Naive thymus-derived CD8-positive, alpha-beta T cell (primary cell): ENCODE data around the gene ZC3H13. TPM values are rescaled to one million over a fixed set of nuclear protein-coding genes. Genes with fewer than 3 reads are reported as not detected.
A peak's percentile ranks its signal among the peaks of the same experiment; 100 is the strongest.
"Not testable (repeated sequence)": the region's sequence is repeated elsewhere in the genome, so short reads cannot be mapped to it uniquely, and the experiment has no call there.

ENCODE experiments used
- ATAC-seq, 2 donors: fragments of 150-1000 bp; cut with Tn5 transposase in 1 of 2; sonication (Bioruptor Pico), chemical (Tn5 transposase) in 1 of 2; 1 replicate in 1 of 2; 2 replicates in 1 of 2; pipeline ENCODE4 v1.10.0; 2021; ENCODE audit warnings: mild to moderate bottlenecking in 2 of 2, moderate library complexity in 2 of 2
- POLR2A ChIA-PET: fragments of 350-600 bp; sonication (Branson Sonifier 250); formaldehyde crosslinking; loops from one replicate; lab custom pipeline; 2021; ENCODE audit warnings: antibody characterized with exemption; lab: Charles Lee
- DNase-seq, 10 donors: peaks; one replicate each; pipeline versions ENCODE4 v3.0.0 to v3.0.0-alpha.2; 2020 to 2022
- H3K27ac Mint-ChIP-seq, 10 donors: one replicate each; pipeline ENCODE4 v1.8.0; 2020 to 2022; ENCODE audit warnings: mild to moderate bottlenecking in 10 of 10, mixed read lengths in 10 of 10, moderate library complexity in 4 of 10, inconsistent platforms in 1 of 10
- H3K27me3 Mint-ChIP-seq, 5 donors: one replicate each; pipeline ENCODE4 v1.8.0; 2021 to 2022; ENCODE audit warnings: mixed read lengths in 5 of 5
- H3K36me3 Mint-ChIP-seq, 3 donors: one replicate each; pipeline ENCODE4 v1.8.0; 2020 to 2022; ENCODE audit warnings: mixed read lengths in 3 of 3, mild to moderate bottlenecking in 2 of 3, inconsistent platforms in 1 of 3
- H3K4me1 Mint-ChIP-seq, 4 donors: one replicate each; pipeline ENCODE4 v1.8.0; 2021 to 2022; ENCODE audit warnings: mixed read lengths in 4 of 4
- H3K4me3 Mint-ChIP-seq, 10 donors: one replicate each; pipeline ENCODE4 v1.8.0; 2020 to 2022; ENCODE audit warnings: mild to moderate bottlenecking in 10 of 10, mixed read lengths in 10 of 10, moderate library complexity in 6 of 10, inconsistent platforms in 1 of 10
- H3K9me3 Mint-ChIP-seq, 9 donors: one replicate each; pipeline ENCODE4 v1.8.0; 2020 to 2022; ENCODE audit warnings: mixed read lengths in 9 of 9, mild to moderate bottlenecking in 3 of 9, inconsistent platforms in 1 of 9, moderate library complexity in 1 of 9
- polyA plus RNA-seq, 3 donors: library from polyadenylated mRNA; unstranded; fragments of 300-500 nt; fragmentation: Illumina TruSeq; gene quantifications; one replicate each; pipeline ENCODE4 v1.2.3, GENCODE V29; 2021
- total RNA-seq, 8 experiments: library from RNA in 2 of 8; stranded (reverse) in 2 of 8; gene quantifications; one replicate each; pipeline ENCODE4 v1.2.3 and lab custom pipeline; 2021 to 2026

ZC3H13 gene
- total and polyA plus RNA-seq, 5 experiments from 2014 or later = 21.2 to 70.8 (median 48.4) TPM

DNA sequence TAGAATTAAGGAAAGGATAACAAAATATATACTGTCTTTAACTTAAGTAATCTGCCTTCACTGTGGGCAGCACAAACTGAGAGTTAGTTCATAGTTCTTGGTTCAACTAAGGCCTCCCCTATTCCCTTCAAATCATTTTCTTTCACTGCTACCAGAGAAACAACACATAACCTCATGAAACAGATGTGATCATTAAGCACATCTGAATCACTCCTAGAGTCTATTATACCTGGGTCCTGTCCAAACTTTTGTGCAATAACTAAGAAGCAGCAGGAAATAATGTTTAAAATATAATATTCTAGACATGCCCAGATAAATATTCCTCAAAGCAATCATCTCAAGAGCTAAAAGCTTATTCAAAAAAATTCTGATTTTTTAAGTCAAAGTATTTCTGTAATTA is 62.9 kb downstream of the ZC3H13 start:
- ATAC-seq (no peak), DNase-seq (no peak)
- no peaks in the 10 kb centered on the region for H3K27me3 Mint-ChIP-seq
- H3K27ac Mint-ChIP-seq = peak overlapping the region in 3 of 10 donors; percentile 6 to 48 (median 16)
- H3K9me3 Mint-ChIP-seq = no peaks in the 10 kb centered on the region
- POLR2A ChIA-PET = no interaction called here
- H3K36me3 Mint-ChIP-seq = peaks cover 29 to 69% (median 43%) of the 10 kb centered on the region in 3 donors
- H3K4me1 Mint-ChIP-seq = peaks cover 0 to 16% (median 12%) of the 10 kb centered on the region in 4 donors
- H3K4me3 Mint-ChIP-seq = no peak overlapping the region

DNA sequence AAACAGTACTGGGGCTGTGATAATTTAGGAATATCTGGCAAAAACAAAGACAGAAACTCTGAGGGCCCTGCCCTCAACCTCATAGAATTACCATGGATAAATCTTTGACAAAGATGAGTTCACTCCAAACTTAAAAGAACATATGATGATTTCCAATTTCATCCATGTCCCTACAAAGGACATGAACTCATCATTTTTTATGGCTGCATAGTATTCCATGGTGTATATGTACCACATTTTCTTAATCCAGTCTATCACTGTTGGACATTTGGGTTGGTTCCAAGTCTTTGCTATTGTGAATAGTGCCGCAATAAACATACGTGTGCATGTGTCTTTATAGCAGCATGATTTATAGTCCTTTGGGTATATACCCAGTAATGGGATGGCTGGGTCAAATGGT is 71.4 kb downstream of the ZC3H13 start:
- H3K27me3 Mint-ChIP-seq, ATAC-seq, DNase-seq, H3K9me3 Mint-ChIP-seq, H3K27ac Mint-ChIP-seq, H3K4me3 Mint-ChIP-seq, POLR2A ChIA-PET: not testable (repeated sequence)
- peaks cover 24 to 80% (median 62%) of the 10 kb centered on the region in 3 donors for H3K36me3 Mint-ChIP-seq
- peaks cover 0 to 21% (median 10%) of the 10 kb centered on the region in 4 donors for H3K4me1 Mint-ChIP-seq

DNA sequence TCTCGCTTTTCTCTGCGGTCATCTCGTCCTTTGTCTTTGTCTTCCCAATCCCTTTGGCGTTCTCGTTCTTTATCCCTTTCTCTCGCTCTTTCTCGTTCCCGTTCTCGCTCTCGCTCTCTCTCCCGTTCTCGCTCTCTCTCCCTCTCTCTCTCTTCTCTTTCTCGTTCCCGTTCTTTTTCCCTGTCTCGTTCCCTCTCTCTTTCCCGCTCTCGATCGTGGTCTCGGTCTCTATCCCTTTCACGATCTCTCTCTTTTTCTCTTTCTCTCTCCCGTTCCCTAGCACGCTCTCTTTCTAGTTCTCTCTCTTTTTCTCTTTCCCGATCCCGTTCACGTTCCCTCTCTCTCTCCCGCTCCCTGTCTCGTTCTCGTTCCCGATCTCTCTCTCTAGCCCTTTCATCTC is 77.2 kb downstream of the ZC3H13 start:
- no peaks in the 10 kb centered on the region for H3K27me3 Mint-ChIP-seq
- H3K36me3 Mint-ChIP-seq = peaks cover 11 to 90% (median 47%) of the 10 kb centered on the region in 3 donors
- ATAC-seq = no peak
- no peak for DNase-seq
- H3K27ac Mint-ChIP-seq = peak overlapping the region in 2 of 10 donors; percentile 71 to 87
- H3K4me3 Mint-ChIP-seq = no peak overlapping the region
- no peaks in the 10 kb centered on the region for H3K9me3 Mint-ChIP-seq
- peaks cover 0 to 13% (median 8%) of the 10 kb centered on the region in 4 donors for H3K4me1 Mint-ChIP-seq
- POLR2A ChIA-PET = no interaction called here

DNA sequence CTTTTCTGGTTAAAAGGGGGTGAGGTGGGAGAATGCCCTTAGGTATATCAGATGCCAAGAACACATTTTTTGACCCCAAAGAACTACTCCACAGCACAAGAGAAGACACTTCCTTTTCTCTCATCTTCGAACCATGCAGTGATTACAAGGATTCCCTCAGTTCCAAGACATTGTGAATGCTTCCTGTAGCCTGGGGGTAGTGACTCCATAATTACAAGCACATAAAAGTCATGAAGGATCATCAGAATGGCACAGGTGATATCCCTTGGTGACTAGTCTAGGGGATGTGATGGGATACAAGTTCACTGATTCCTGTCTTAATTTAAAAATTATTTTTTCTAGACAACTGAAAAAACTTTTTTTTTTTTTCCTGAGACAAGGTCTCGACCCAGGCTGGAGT is 78.0 kb downstream of the ZC3H13 start:
- Mint-ChIP-seq H3K4me1 (peaks cover 0 to 11% (median 7%) of the 10 kb centered on the region in 4 donors), H3K36me3 (peaks cover 15 to 92% (median 49%) of the 10 kb centered on the region in 3 donors), H3K9me3 (no peaks in the 10 kb centered on the region), H3K27me3 (no peaks in the 10 kb centered on the region), H3K4me3 (no peak overlapping the region), H3K27ac (peak overlapping the region in 2 of 10 donors; percentile 42 to 60)
- no peak for DNase-seq
- ATAC-seq = no peak
- POLR2A ChIA-PET = no interaction called here

DNA sequence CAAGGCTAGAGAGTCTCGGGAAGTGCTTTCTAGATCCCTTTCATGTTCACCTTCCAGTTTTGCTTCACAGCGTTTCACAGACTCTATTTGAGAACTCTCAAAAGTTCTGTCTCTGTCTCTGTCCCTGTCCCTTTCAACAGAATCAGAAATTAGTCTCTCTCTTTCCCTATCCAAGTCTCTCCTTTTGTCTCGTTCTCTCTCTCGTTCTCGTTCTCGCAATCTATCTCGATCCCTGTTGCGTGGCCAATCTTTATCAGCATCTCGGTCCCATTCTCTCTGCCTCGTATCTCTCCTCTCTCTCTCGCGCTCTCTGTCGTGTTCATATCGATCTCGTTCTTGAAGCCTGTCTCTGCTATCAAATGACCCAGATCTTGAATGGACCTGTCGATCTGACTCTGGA is 85.0 kb downstream of the ZC3H13 start:
- no peaks in the 10 kb centered on the region for H3K27me3 Mint-ChIP-seq

DNA sequence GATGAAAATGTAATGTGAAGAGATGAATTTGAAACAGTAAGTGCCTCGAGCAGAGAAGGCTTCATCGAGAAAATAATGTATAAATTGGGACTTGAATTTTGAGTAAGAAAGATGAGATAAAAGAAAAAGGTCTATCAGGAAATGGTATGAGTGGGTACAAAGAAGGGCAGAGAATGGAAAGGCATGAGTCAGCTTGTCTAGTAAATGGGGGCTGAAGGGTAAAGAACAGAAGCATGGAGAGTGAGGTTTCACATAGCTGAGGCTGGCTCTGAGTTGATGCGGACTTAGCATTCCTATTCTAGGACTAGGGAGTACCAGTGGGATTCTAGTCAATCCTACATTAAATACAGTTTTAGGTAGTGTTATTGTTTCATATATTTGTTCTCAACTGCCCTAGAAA is 85.8 kb downstream of the ZC3H13 start:
- DNase-seq = no peak
- Mint-ChIP-seq H3K36me3 (peaks cover 31 to 85% (median 39%) of the 10 kb centered on the region in 3 donors), H3K9me3 (no peaks in the 10 kb centered on the region), H3K4me1 (peaks cover 0 to 12% (median 5%) of the 10 kb centered on the region in 4 donors), H3K4me3 (no peak overlapping the region), H3K27ac (peak overlapping the region in 4 of 10 donors; percentile 29 to 83 (median 46)), H3K27me3 (no peaks in the 10 kb centered on the region)
- no peak for ATAC-seq
- POLR2A ChIA-PET = no interaction called here

More for the DNA sequence above, 85.0 kb downstream of the ZC3H13 start:
- H3K4me1 Mint-ChIP-seq = peaks cover 0 to 14% (median 5%) of the 10 kb centered on the region in 4 donors
- H3K27ac Mint-ChIP-seq = peak overlapping the region in 2 of 10 donors; percentile 27 to 41
- POLR2A ChIA-PET = no interaction called here
- no peak for ATAC-seq
- no peak for DNase-seq
- peaks cover 31 to 89% (median 42%) of the 10 kb centered on the region in 3 donors for H3K36me3 Mint-ChIP-seq
- H3K4me3 Mint-ChIP-seq = no peak overlapping the region
- H3K9me3 Mint-ChIP-seq = no peaks in the 10 kb centered on the region

DNA sequence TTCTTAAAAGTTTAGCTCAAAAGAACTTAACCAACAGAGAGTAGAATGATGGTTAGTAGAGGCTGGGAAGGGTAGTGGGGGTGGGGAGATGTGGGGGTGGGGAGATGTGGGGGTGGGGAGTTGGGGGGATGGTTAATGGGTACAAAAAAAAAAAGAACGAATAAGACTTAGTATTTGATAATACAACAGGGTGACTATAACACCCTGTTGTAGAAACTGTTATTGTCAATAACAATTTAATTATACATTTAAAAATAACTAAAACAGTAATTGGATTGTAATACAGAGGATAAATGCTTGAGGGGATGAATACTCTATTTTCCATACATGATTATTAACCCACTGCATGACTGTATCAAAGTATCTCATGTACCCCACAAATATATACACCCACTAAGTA is 91.1 kb downstream of the ZC3H13 start:
- Mint-ChIP-seq H3K36me3 (peaks cover 12 to 82% (median 30%) of the 10 kb centered on the region in 3 donors), H3K27ac (no peak overlapping the region), H3K9me3 (no peaks in the 10 kb centered on the region), H3K27me3 (no peaks in the 10 kb centered on the region), H3K4me3 (no peak overlapping the region), H3K4me1 (peaks cover 0 to 1% (median 0%) of the 10 kb centered on the region in 4 donors)
- POLR2A ChIA-PET = no interaction called here
- DNase-seq (no peak), ATAC-seq (no peak)

DNA sequence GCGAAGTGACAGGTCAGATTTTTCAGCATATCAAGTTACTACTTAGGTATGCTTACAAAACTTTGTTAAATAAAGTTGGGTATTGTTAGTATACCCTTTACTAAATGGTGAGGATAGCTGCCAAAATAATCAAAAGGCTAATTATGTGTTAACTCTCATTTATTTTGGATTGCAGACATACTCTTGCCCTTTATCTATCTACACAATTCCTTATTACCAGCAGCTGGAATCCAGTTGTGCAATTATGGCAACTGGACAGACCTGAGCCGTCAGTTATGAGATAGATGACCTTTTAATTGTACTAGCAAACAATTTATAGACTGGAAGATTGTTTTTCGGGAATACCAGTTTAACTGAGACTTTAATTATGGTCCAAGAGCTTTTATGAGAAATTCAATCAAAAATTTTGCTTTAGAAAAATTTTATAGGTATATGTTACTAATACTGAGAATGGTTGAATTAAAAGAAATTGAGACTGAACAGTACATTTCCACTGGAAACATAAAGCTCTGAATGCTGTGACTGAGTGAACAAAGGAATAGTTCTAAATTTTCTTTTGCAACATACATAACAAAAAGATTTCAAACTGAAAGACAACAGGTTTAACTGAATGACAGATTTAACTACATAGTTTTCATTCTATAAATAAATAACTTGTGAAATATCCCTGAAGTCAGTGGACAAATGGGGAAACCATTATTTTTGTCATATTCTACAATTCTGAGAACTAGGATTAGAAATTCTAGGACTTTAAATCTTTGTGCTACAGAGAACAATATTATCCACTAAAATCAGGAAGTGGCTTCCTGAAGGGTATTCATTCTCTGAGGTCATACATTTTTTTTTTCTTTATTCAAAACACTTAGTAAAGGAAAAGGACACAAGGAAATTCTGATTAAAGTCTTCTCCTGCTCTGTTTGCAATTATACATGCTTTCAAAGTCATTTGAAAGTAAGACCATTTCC is 97.4 kb downstream of the ZC3H13 start:
- no peaks in the 10 kb centered on the region for H3K27me3 Mint-ChIP-seq
- DNase-seq = no peak
- no peaks in the 10 kb centered on the region for H3K9me3 Mint-ChIP-seq
- no peak overlapping the region for H3K4me3 Mint-ChIP-seq
- peaks cover 13 to 48% (median 32%) of the 10 kb centered on the region in 3 donors for H3K36me3 Mint-ChIP-seq
- peaks cover 0 to 4% (median 0%) of the 10 kb centered on the region in 4 donors for H3K4me1 Mint-ChIP-seq
- POLR2A ChIA-PET = no interaction called here
- peak overlapping the region in 1 of 10 donors; percentile 14 for H3K27ac Mint-ChIP-seq
- ATAC-seq = no peak

DNA sequence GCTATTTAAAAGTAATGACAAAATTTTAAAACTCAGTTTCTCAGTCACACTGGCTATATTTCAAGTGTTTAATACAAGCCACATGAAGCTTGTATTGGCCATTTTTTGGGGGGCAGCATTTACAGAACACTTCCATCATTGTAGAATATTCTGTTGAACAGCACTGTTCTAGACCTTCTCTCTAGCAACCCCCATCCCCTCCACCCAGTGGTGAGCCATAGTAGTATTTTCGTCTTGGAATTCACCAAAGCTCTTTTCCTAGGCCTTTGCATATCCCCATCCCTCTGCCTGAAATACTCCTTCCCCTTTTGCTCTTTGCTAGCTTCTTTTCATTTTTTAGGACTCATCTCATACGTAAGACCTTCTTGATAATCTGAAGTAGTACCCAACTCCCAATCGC is 99.5 kb downstream of the ZC3H13 start:
- no peak for DNase-seq
- Mint-ChIP-seq H3K27me3 (no peaks in the 10 kb centered on the region), H3K27ac (peak overlapping the region in 3 of 10 donors; percentile 1 to 61 (median 5))

DNA sequence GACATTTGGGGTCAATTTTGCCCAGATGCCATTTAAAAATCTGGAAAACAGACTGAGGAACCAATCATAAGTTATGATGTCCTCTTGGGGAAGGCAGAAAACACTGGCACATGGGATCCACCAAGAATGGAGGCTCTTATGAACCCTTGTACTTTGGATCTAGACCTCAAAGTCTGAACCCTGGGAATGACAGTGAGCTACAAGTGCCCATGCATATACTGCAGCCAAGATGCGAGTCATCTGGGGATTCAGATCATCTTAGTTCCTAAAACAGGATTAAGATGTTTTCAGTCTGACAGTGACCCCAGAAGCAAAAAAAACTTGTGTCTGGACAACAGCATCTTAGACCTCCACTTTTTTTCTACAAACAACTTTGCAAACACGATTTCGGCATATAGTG is 100.8 kb downstream of the ZC3H13 start:
- no peak for ATAC-seq
- POLR2A ChIA-PET = no interaction called here
- peaks cover 12 to 18% (median 14%) of the 10 kb centered on the region in 3 donors for H3K36me3 Mint-ChIP-seq
- no peak overlapping the region for H3K4me3 Mint-ChIP-seq
- H3K27ac Mint-ChIP-seq = peak overlapping the region in 3 of 10 donors; percentile 1 to 7 (median 4)
- no peaks in the 10 kb centered on the region for H3K9me3 Mint-ChIP-seq
- DNase-seq = no peak
- H3K4me1 Mint-ChIP-seq = peaks cover 0 to 6% (median 0%) of the 10 kb centered on the region in 4 donors
- no peaks in the 10 kb centered on the region for H3K27me3 Mint-ChIP-seq

More for the DNA sequence above, 99.5 kb downstream of the ZC3H13 start:
- POLR2A ChIA-PET = interaction anchor here (0.7 kb wide), 1 partner anchor 719 kb away, joined by 3 read pairs; no protein-coding TSS in a partner anchor
- H3K9me3 Mint-ChIP-seq = no peaks in the 10 kb centered on the region
- H3K36me3 Mint-ChIP-seq = peaks cover 13 to 30% (median 26%) of the 10 kb centered on the region in 3 donors
- H3K4me1 Mint-ChIP-seq = peaks cover 0 to 6% (median 0%) of the 10 kb centered on the region in 4 donors
- ATAC-seq = no peak
- no peak overlapping the region for H3K4me3 Mint-ChIP-seq

DNA sequence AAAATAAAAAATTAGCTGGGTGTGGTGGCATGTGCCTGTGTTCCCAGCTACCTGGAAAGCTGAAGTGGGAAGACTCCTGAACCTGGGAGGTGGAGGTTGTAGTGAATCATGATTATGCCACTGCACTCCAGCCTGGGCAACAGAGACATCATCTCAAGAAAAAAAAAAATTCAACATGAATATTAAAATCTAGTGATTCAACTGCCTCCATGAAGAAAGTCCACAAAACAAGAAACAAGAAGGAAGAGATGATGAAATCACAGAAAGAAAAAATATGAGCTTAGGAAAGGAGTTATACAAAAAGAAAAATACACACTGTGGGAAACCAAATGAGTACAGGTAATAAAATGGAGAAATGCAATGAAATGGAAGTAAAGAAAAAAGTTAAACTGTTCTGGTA is 101.4 kb downstream of the ZC3H13 start:
- peak overlapping the region in 7 of 10 donors; percentile 1 to 29 (median 7) for H3K27ac Mint-ChIP-seq

DNA sequence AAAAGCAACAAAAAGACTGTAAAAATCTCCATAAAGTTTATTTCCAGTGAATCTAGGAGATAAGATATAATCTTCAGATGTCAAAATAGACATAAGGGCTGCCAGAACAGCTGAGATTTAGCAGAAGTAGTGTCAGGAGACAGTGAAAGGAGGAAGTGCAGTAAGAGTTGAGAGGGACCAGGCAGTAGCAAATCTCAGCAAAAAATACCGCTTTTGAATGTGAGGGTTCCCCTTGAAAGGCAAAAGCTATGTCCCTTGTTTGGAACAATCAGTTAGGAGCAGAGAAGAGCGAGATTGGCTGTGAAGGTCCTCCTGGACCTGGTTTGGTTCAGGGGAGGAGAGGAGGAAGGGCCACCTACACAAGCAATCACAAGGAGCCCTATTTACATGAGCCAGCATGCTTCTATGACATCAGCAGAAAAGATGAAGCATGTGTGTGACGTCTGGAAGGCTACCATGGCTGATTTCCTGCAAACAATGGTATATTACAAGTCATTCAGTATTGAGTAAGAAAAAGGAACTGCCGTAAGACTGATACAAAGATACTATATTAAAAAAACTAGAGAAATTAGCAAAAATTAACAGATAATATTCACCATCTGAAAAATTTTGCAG is 102.1 kb downstream of the ZC3H13 start:
- Mint-ChIP-seq H3K27me3 (no peaks in the 10 kb centered on the region), H3K9me3 (no peaks in the 10 kb centered on the region), H3K4me3 (no peak overlapping the region), H3K27ac (peak overlapping the region in 3 of 10 donors; percentile 4 to 37 (median 27)), H3K4me1 (peaks cover 0 to 6% (median 0%) of the 10 kb centered on the region in 4 donors), H3K36me3 (peaks cover 4 to 6% (median 6%) of the 10 kb centered on the region in 3 donors)
- no peak for DNase-seq
- ATAC-seq = no peak
- POLR2A ChIA-PET = no interaction called here

More for the DNA sequence above, 101.4 kb downstream of the ZC3H13 start:
- H3K9me3 Mint-ChIP-seq = no peaks in the 10 kb centered on the region
- H3K4me1 Mint-ChIP-seq = peaks cover 0 to 6% (median 0%) of the 10 kb centered on the region in 4 donors
- no peak for ATAC-seq
- no peak for DNase-seq
- peaks cover 6 to 12% (median 10%) of the 10 kb centered on the region in 3 donors for H3K36me3 Mint-ChIP-seq
- H3K27me3 Mint-ChIP-seq = no peaks in the 10 kb centered on the region
- no peak overlapping the region for H3K4me3 Mint-ChIP-seq
- POLR2A ChIA-PET = no interaction called here
